Endodermal cell (in vitro differentiated cells): ENCODE data around the gene KNL1. TPM values are rescaled to one million over a fixed set of nuclear protein-coding genes. Genes with fewer than 3 reads are reported as not detected.

Source experiments
- DNase-seq: peaks from one replicate; pipeline ENCODE4 v3.0.0-alpha.2; 2017
- H3K27ac ChIP-seq: 2 replicates; pipeline ENCODE4 v1.5.1; 2013; ENCODE audit warnings: mild to moderate bottlenecking, low read depth, low read length, moderate library complexity
- H3K27me3 ChIP-seq: 2 replicates; pipeline ENCODE4 v1.6.1; 2013; ENCODE audit warnings: mild to moderate bottlenecking, low read length, moderate library complexity; ENCODE audit not compliant: insufficient read depth, control insufficient read depth, poor library complexity, severe bottlenecking
- H3K36me3 ChIP-seq: 2 replicates; pipeline ENCODE4 v1.7.0; 2013; ENCODE audit warnings: mild to moderate bottlenecking, low read length, moderate library complexity; ENCODE audit not compliant: control insufficient read depth, insufficient read depth
- H3K4me1 ChIP-seq: one replicate; pipeline ENCODE4 v1.7.0; 2013; ENCODE audit warnings: low read length; ENCODE audit not compliant: control insufficient read depth, insufficient read depth
- H3K4me3 ChIP-seq: 2 replicates; pipeline ENCODE4 v1.5.1; 2013; ENCODE audit warnings: mild to moderate bottlenecking, low read length, moderate library complexity
- H3K9ac ChIP-seq: 2 replicates; pipeline ENCODE4 v1.6.1; 2013; ENCODE audit warnings: mild to moderate bottlenecking, low read length, moderate library complexity; ENCODE audit not compliant: poor library complexity, severe bottlenecking; ENCODE audit errors: extremely low read depth
- H3K9me3 ChIP-seq: 2 replicates; pipeline ENCODE4 v1.6.1; 2013; ENCODE audit warnings: mild to moderate bottlenecking, low read length, moderate library complexity; ENCODE audit not compliant: control insufficient read depth
- H3K27ac Mint-ChIP-seq: 2 replicates; pipeline ENCODE4 v1.8.0; 2020; ENCODE audit warnings: mixed read lengths
- H3K27me3 Mint-ChIP-seq: 2 replicates; pipeline ENCODE4 v1.8.0; 2021; ENCODE audit warnings: mild to moderate bottlenecking, mixed read lengths; ENCODE audit not compliant: insufficient read depth
- H3K36me3 Mint-ChIP-seq: 2 replicates; pipeline ENCODE4 v1.8.0; 2020; ENCODE audit warnings: low read depth, mixed read lengths
- H3K4me1 Mint-ChIP-seq: 2 replicates; pipeline ENCODE4 v1.8.0; 2020; ENCODE audit warnings: mixed read lengths
- H3K4me3 Mint-ChIP-seq: 2 replicates; pipeline ENCODE4 v1.8.0; 2020; ENCODE audit warnings: mild to moderate bottlenecking, moderate library complexity, mixed read lengths
- H3K9me3 Mint-ChIP-seq: 2 replicates; pipeline ENCODE4 v1.8.0; 2020; ENCODE audit warnings: mild to moderate bottlenecking, mixed read lengths
- WGBS, 2 experiments: methylation state at CpG; one replicate each; pipeline versions ENCODE4 v1.1.5 to v1.1.7; 2013; ENCODE audit warnings: missing lambda C conversion rate in 2 of 2, mixed read lengths in 1 of 2; ENCODE audit not compliant: insufficient coverage in 1 of 2, insufficient read length in 1 of 2; 5-methylcytosine and 5-hydroxymethylcytosine counted together
- total RNA-seq, 2 donors: library from RNA; stranded (reverse); fragmentation: NEBNext Ultra II Directional in 1 of 2; extraction: Animal tissue kit (Norgen Biotek cat#: 25700) in 1 of 2; gene quantifications; 2 replicates in 1 of 2; 3 replicates in 1 of 2; pipeline ENCODE4 v1.2.1, GENCODE V29; 2021
- TF ChIP-seq, protein P1 (sequence below): fragments of 200-600 bp; sonication (generic); conservative IDR thresholded peaks from 2 replicates; pipeline ENCODE4 v1.5.0; 2021; ENCODE audit warnings: antibody characterized with exemption, mild to moderate bottlenecking

Gene KNL1
- total RNA-seq, 2 donors from 2014 or later = 17.6 to 32.6 TPM

- no peak for DNase-seq
- no peaks in the 10 kb centered on the region for H3K9me3 ChIP-seq
- H3K27ac Mint-ChIP-seq = peak overlapping the region; percentile 85
- H3K27ac ChIP-seq = no peak overlapping the region
- 73 to 92% methylated on average over 7 to 12 of the region's 12 CpGs for WGBS, 2 experiments
- H3K4me1 Mint-ChIP-seq = peaks cover 15% of the 10 kb centered on the region
- H3K9me3 Mint-ChIP-seq = no peaks in the 10 kb centered on the region
- H3K4me1 ChIP-seq = peaks cover 2% of the 10 kb centered on the region
- H3K36me3 Mint-ChIP-seq = no peaks in the 10 kb centered on the region
- H3K4me3 Mint-ChIP-seq = peak overlapping the region; percentile 36
- peaks cover 5% of the 10 kb centered on the region for H3K27me3 Mint-ChIP-seq
- no peak overlapping the region for H3K9ac ChIP-seq
- H3K36me3 ChIP-seq = no peaks in the 10 kb centered on the region
- H3K4me3 ChIP-seq = no peak overlapping the region
- H3K27me3 ChIP-seq = peaks cover 6% of the 10 kb centered on the region
- TF ChIP-seq, protein P1, sequence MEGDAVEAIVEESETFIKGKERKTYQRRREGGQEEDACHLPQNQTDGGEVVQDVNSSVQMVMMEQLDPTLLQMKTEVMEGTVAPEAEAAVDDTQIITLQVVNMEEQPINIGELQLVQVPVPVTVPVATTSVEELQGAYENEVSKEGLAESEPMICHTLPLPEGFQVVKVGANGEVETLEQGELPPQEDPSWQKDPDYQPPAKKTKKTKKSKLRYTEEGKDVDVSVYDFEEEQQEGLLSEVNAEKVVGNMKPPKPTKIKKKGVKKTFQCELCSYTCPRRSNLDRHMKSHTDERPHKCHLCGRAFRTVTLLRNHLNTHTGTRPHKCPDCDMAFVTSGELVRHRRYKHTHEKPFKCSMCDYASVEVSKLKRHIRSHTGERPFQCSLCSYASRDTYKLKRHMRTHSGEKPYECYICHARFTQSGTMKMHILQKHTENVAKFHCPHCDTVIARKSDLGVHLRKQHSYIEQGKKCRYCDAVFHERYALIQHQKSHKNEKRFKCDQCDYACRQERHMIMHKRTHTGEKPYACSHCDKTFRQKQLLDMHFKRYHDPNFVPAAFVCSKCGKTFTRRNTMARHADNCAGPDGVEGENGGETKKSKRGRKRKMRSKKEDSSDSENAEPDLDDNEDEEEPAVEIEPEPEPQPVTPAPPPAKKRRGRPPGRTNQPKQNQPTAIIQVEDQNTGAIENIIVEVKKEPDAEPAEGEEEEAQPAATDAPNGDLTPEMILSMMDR = no peak
Measured at GRCh38 chr15:40590667-40591050, 3.4 kb upstream of the KNL1 start.

- DNase-seq = peak; percentile 70
- H3K27me3 Mint-ChIP-seq = peaks cover 5% of the 10 kb centered on the region
- Histone ChIP-seq H3K36me3 (no peaks in the 10 kb centered on the region), H3K9me3 (no peaks in the 10 kb centered on the region), H3K27ac (no peak overlapping the region), H3K27me3 (peaks cover 6% of the 10 kb centered on the region), H3K9ac (no peak overlapping the region), H3K4me3 (no peak overlapping the region), H3K4me1 (peaks cover 2% of the 10 kb centered on the region)
- no peaks in the 10 kb centered on the region for H3K36me3 Mint-ChIP-seq
- 63 to 72% methylated on average over 8 of the region's 8 CpGs for WGBS, 2 experiments
- peak overlapping the region; percentile 85 for H3K27ac Mint-ChIP-seq
- peaks cover 15% of the 10 kb centered on the region for H3K4me1 Mint-ChIP-seq
- H3K9me3 Mint-ChIP-seq = no peaks in the 10 kb centered on the region
- peak overlapping the region; percentile 36 for H3K4me3 Mint-ChIP-seq
- TF ChIP-seq, protein P1 = no peak
Measured at GRCh38 chr15:40591389-40591788, 2.7 kb upstream of the KNL1 start.

- Histone ChIP-seq H3K9me3 (no peaks in the 10 kb centered on the region), H3K9ac (no peak overlapping the region), H3K4me3 (no peak overlapping the region), H3K36me3 (no peaks in the 10 kb centered on the region), H3K4me1 (peaks cover 2% of the 10 kb centered on the region), H3K27ac (no peak overlapping the region), H3K27me3 (peaks cover 6% of the 10 kb centered on the region)
- peaks cover 15% of the 10 kb centered on the region for H3K4me1 Mint-ChIP-seq
- no peaks in the 10 kb centered on the region for H3K36me3 Mint-ChIP-seq
- no peaks in the 10 kb centered on the region for H3K9me3 Mint-ChIP-seq
- H3K4me3 Mint-ChIP-seq = no peak overlapping the region
- H3K27ac Mint-ChIP-seq = no peak overlapping the region
- TF ChIP-seq, protein P1 = no peak
- DNase-seq = no peak
- peaks cover 3% of the 10 kb centered on the region for H3K27me3 Mint-ChIP-seq
- WGBS, 2 experiments = 98 to 100% methylated on average over 1 to 2 of the region's 2 CpGs
Measured at GRCh38 chr15:40593165-40593564, 884 bp upstream of the KNL1 start.
